ENCODE measurements around the gene DUS2.
"Not testable (repeated sequence)": the region's sequence is repeated elsewhere in the genome, so short reads cannot be mapped to it uniquely, and the experiment has no call there.

The DUS2 gene

DNA sequence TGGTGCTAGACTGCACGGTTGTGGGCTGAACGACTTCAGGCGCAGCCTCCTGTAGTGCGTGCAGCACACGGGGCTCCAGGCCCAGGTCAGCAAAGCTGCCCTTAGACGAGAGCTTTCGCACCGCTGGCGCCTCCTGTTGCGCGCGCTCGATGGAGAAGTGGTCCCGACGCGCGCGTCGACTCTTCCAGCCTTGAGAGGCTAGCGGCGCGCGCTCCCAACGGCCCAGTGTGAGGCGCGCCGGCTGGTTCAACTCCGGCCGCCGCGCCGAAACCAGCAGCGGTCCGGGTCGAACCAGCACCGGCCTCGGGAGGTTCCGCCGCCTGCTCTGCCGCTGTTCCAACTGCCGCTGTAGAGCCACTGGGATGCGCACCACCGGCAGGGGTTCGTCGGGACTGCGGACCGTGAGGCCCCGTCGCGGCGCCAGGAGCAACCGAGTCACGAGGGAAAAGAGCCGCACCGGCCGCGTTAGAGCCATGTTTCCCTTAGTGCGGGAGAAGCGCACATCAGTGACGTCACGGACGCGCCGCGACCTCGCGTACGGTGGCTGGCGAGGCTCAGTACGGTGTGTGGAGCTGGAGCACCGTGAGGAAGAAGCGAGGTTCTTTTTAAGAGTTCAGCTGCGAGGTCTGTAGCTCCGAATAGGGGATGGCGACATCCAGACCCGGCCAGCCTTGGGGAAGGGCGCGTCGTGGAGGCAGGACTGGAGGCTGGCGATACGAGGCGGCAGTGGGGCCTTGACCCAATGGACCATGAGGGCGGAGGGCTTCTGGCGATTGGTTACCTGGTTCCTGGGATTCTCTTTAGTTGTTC, at the start of gene DUS2, which contains the start of gene DDX28:
Gene DUS2, plus strand, starts transcription at position 557 of the 810 bp plus-strand sequence. CDS start 14,740 bp downstream, outside the sequence.
Gene DDX28, minus strand, starts transcription at position 505 of the 810 bp plus-strand sequence. Its CDS starts 30 bp downstream, at position 475.
- peak; percentile 89 to 99 for DNase-seq

DNA sequence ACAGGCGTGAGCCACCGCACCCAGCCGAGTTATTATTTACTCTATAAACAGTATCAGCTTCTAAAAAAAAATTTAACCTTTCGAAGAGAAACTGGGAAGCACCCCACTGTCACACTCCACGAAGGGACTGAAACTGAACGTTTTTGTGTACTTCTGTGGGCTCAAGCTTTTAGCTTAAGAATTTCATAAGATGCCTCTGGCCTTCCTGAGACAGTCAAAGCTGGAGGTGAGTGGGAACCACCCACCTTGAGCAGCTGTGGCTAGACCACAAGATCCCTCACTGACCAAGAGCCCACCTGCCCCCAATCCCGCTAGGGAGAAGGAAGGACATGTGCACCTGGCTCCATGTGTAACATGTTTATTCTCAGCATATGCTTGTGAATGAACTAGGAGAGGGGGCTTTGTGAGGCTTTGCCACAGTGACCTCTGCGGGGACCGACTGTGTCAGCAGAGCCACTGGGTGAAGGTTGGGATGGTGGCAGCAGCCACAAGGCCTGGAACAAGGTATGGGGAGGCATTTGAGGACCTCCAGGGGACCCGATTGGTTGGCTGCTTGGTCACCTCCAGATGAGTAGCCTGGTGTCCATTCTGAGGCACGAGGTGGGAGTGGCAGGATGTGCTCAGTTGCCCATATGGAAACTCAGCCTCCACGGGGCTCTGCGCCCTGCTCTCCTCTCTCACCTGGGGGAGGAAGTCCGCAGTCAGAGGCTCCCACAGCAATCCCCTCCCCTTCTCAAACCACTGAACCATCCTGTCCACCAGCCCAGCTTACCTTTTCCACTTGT, 47.6 kb upstream of the DUS2 start:
- no peak for DNase-seq

DNA sequence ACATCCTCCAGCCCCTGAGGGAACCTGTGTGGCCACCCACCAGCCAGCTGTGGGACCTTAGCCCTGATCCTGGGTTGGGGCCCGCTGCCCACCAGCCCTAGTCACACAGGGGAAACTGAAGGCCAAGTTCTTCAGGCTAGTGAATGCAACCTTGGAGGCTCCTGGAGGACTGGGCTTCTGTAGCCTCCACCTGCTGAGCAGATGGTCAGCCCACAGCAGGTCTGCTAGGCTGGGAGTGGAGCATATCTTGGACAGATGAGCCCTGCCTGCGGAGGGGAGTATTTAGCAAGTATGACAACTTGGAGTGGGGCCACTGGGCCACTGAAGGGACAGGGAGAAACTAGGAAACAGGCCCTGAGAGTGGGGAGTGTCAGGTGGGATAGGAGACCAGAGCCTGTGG, 46.9 kb upstream of the DUS2 start:
- no peak for DNase-seq

DNA sequence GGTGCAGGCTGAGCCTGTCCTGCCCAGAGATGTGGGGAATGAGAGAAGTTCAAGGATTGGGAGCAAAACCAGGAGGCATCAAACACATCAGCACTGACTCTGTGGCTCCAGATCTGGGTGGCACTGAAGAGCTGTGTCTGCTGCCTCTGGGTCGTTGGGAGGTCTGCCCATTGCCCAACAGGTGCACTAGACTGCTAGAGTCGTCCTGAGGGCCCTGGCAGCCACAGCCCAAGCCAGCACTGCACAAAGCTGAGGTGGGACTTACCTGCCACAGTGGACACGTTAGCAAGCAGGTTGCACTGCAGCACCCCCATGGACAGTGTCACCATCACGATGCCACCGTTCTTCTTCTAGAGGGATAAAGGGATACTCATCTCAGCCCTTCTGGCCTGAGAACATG, 46.1 kb upstream of the DUS2 start:
- no peak for DNase-seq

DNA sequence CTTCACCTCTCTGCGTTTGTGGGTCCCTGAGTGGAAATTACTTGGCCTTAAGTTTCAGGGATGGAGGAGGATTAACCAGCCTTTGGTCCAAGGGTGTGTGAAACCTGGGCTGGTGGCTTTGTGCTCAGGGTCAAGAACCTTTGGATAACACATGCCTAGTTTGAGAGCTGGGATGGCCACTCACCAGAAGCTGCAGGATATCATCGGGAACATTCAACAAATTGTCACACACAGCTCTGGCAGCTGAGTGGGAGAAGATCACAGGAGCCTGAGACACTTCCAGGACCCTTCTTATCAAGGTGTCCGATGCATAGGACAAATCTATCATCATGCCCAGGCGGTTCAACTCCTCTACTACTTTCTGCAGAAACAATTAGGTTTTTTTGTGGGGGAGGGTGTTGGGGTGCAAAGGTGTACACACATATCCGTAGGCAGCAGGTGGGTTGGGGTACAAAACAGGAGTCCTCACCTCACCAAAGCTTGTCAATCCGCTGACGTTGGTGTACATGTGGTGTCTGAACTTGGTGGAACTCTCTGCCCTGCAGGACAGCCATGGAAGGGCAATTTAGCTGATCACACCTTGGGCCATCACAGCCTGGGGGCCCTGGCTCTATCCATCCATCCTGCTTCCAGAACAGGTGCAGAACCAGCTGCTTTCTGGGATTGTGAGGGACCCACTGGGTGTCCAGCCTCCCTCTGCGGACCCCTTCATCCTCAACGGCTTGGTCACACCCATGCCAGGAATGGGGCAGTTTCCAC, 45.4 kb upstream of the DUS2 start:
- no peak for DNase-seq

DNA sequence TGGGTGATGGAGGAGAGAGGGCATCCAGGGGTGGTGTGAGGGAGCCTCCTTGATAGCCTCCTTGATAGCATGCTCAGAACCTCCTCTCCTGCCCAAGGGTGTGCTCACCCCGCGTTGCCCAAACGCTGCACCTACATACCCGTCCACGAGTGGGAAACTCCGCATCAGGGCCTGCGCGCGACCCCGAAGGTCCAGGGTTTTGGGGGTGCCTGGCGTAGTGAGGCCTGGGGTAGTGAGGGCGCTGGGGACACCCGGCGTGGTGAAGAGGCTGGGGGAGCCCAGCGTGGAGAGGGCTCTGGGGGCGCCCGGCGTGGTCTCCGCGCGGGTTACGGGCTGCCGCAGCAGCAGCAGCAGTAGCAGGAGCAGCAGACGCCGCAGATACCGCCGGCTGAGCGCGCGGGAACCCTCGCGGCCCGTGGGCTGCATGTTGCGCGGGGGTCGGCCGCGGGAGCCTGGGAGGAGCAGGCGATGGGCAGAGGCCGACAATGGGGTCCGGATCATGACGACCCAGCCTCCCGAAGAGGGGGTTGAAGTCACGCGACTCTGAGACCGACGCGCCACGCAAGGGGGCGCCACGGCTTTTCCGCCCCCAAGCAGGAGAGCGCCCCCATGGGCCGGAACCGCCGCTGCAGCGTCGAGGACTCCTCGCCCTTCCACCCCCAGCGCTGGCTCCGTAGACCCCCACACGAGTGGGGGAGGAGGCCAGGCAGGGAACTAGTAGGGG, 43.0 kb upstream of the DUS2 start, which contains the start of gene DPEP3:
Gene DPEP3, minus strand, starts transcription at position 545 of the 724 bp plus-strand sequence. Its CDS starts 119 bp downstream, at position 426.
- DNase-seq, result no peak

DNA sequence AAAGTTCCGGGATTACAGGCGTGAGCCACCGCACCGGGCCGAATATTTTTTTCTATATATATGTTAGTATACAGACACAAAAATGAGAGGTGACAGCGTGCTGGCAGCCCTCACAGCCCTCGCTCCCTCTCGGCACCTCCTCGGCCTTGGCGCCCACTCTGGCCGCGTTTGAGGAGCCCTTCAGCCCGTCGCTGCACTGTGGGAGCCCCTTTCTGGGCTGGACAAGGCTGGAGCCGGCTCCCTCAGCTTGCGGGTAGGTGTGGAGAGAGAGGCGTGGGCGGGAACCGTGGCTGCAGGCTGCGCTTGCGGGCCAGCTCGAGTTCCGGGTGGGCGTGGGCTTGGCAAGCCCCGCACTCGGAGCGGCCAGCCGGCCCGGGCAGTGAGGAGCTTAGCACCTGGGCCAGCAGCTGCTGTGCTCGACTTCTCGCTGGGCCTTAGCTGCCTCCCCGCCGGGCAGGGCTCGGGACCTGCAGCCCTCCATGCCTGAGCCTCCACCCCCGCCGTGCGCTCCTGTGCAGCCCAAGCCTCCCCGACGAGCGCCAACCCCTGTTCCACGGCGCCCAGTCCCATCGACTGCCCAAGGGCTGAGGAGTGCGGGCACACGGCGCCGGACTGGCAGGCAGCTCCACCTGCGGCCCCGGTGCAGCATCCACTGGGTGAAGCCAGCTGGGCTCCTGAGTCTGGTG, 40.9 kb upstream of the DUS2 start:
- DNase-seq, result no peak

DNA sequence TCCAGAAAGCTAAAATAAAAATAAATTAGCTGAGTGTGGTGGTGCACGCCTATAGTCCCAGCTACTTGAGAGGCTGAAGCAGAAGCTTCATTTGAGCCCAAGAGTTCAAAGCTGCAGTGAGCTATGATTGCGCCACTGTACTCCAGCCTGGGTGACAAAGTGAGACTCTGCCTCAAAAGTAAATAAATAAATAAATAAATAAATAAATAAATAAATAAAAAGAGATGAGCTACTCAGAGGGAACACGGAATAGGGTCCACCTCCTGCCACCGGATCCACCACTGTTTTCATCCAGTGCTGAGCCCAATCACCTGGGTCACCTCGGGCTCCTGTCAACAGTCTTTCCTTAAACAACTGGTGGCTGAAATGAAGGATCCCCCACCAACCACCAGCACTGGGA, 36.1 kb upstream of the DUS2 start:
- DNase-seq, result no peak

DNA sequence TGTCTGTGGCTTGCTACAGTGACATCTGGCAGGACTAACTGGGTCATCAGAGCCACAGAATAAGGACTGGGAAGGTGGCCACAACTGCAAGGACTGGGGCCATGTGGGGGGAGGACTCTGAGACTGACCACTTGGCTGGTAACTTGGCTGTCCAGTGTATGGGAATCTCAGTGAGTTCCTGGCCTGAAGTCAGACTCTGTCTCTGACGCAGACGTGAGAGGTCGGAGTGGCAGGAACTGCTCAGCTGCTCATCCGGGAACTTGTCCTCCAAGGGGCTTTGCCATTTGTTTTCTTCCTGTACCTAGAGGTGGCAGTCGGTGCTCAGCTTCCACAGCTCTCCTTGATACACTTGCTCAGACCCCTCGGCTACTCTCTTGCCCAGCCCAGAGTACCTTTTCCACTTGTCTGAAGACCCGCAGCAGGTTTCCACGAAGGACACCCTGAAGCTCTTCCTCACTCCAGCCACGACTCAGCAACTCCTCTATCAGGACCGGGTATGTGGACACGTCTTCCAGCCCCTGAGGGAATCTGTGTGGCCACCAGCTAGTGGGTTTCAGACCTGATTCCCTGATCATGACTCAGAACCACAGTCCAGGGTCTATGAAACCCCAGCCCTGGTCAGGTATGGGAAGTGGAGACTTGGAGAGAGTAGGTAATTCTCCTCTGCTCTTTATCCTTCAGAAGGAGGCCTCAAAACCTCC, 35.5 kb upstream of the DUS2 start:
- DNase-seq, result no peak

DNA sequence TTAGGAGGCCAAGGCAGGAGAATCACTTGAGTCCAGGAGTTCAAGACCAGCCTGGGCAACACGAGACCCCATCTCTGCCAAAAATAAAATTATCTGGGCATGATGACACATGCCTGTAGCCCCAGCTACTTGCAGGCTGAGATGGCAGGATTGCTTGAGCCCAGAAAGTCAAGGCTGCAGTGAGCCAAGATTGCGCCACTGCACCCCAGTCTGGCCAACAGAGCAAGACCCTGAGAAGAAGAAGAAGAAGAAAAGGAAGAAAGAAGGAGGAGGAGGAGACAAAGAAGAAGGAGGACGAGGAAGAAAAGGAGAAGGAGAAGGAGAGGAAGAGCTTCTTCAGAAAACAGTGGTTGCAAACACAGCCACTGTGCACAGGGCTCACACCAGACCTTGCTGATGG, 34.4 kb upstream of the DUS2 start:
- DNase-seq, result no peak

DNA sequence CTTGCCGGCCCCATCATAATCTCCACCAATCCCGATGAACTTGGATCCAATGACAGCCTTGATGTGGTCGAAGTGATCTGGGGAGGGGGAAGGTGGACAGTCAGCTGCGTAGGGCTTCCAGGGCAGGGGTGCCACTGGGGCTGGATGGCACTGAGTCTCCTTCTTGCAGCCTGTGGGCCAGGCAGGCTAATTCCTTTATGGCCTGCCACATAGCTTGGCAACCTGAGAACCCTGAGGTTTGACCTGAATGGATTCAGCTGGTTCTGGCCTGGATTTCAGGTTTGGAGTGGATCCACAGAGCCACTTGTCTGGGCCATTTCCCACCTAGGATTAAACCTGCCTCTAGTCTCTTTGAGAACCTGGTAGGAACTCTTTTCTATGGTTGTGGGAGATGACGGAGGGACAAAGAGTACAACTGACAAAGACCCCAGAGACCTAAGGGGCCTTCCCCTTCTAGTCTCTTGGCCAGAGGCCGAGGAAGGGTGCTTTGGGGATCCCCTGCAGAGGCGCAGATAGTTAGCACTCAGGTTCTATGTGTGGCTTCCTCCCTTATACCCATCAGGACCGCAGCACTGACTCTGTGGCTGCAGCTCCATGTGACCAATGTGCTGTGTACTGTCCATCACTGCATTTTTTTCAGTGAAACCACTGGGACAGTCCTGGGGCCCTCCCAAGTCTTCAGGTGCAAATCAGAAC, 33.6 kb upstream of the DUS2 start:
- no peak for DNase-seq

DNA sequence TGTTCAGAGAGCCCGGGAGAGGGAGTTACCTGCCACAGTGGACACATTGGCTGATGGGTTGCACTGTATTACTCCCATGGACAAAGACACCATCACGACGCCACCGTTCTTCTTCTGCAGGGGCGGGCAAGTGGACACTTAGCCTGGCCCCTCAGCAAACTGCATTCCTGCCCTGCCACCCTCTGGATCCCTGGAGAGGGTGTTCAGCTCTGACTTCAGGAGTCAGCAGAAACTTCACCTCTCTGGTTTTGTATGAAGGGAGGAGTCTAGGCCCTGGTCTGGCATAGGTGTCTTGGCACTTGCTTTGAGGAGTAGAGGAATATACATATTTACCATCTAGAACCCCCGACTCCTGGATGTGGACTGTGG, 33.1 kb upstream of the DUS2 start:
- no peak for DNase-seq

DNA sequence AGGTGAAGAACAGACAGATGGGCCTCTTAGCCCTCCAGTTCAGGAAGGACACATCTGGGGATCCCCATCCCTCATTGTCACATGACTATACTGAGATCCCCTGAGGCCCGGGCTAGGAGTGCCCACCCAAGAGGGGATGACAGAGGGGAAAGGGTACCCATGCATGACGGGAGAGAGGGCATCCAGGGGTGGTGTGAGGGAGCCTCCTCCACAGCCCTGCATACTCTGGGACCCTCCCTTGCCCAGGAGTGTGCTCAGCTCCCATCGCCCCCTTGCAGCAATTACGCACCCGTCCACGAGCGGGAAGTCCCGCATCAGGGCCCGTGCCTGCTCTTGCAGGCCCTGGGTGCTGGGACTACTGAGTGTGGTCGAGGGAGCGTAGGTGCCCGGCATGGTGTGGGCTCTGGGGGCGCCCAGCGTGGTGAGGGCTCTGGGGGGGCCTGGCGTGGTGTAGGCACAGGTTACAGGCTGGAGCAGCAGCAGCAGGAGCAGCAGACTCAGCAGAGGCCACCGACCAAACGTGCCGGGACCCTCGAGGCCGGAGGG, 30.4 kb upstream of the DUS2 start:
- no peak for DNase-seq

DNA sequence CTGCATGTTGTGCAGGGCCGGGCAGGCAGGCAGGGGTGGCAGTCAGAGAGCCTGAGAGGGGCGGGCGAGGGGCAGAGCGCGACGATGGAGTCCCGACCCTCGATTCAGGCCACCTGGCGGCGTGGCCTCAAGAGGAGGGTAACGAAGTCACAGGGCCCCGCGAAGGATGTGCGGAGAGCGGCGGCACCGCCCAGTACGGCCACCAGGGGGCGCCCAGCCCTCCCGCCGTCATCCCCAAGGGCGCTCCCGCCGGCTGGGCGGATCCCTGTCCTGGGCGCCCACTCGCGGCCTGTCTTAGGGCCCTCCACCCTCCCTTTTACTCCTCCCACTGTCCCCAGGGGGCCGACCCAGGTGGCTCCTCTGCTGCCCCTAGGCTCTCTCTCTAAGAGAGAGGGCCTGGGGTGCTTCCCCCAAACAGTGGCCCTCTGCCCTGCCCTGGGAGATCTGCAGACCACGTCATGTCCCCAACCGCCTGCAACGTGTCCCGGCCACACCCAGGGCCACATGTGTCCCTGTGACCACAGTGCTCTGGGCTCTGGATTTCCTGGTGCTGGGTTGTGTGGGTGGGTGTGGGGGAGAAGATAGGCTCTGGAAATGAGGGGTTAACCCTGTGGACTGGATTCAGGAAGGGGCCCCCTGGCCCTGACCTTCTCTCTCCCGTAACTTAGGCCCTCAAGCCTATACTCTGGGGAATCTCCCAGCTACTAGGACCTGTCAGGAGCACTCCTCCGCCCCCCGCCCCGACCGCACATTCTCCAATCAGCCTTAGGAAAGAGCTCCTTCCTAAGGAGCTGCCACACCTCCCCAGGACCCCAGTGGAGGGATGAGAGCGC, 29.7 kb upstream of the DUS2 start:
- peak; percentile 85 to 87 for DNase-seq

DNA sequence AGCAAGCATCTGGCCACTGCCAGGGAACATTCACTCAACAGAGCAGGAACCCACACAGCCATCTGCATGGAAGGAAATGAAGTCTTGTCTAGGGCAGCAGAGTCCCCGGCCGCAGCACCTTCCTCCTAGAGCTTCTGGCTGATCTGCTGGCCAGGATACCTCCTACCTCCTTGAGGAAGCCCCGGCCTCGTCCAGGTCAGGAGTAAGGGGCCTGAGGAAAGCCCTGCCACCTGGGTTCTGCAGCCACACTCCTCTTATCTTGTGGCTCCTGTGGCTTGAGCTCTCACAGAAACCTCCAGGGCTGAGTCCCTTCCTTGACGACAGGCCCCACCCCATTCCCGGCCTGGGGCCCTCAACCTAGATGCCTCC, 29.1 kb upstream of the DUS2 start:
- not testable (repeated sequence) for DNase-seq

DNA sequence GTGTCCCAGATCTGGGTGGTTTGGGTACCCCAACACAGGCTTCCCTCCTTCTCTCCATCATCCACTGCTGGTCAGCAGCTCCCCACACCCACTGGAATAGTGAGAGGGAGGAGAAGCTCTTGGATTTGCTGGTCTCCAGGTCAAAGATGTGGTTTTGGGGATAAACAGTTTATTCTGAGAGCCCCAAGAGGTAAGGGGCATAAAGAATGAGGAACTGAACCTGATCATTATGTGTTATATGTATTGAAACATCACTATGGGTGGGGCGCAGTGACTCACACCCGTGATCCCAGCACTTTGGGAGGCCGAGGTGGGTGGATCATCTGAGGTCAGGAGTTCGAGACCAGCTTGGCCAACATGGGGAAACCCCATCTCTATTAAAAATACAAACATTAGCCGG, 27.7 kb upstream of the DUS2 start:
- DNase-seq, result peak; percentile 74 to 78

DNA sequence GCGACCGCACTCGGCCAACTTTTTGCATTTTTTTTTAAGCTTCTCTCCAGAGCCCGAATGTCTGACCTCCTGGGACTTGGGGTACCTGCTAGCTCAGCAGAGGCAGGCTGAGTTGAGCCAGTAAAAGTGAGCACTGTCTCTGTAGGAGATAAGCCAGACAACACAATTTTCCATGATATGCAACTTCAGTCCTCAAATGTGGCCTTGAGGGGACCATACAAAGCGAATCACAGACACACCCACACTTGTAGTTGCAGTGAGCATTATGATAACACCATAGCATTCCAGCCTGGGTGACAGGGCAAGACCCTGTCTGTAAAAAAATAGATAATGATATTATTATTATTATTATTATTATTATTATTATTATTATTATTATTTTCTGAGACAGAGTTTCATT, 26.4 kb upstream of the DUS2 start:
- DNase-seq, result no peak

DNA sequence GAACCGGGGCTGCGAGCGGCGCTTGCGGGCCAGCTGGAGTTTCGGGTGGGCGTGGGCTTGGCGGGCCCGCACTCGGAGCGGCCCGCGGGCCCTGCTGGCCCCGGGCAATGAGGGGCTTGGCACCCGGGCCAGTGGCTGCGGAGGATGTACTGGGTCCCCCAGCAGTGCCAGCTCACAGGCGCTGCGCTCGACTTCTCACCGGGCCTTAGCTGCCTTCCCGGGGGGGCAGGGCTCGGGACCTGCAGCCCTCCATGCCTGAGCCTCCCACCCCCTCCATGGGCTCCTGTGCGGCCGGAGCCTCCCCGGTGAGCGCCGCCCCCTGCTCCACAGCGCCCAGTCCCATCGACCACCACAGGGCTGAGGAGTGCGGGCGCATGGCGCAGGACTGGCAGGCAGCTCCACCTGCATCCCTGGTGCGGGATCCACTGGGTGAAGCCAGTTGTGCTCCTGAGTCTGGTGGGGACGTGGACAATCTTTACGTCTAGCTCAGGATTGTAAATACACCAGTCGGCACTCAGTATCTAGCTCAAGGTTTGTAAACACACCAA, 24.8 kb upstream of the DUS2 start:
- not testable (repeated sequence) for DNase-seq

All from inflammatory macrophage treated with lipopolysaccharide for 1 hour (primary cell).